Osteoblast (primary cell): ENCODE data around the gene CD300A. TPM values are rescaled to one million over a fixed set of nuclear protein-coding genes. Genes with fewer than 3 reads are reported as not detected.

Source experiments
- DNase-seq: peaks from one replicate; pipeline ENCODE4 v3.0.0; 2011; ENCODE audit warnings: low spot score, mixed read lengths; ENCODE audit not compliant: insufficient read length; ENCODE audit errors: missing footprints
- H2AFZ ChIP-seq: 2 replicates; pipeline ENCODE4 v1.6.0; 2011; ENCODE audit warnings: mild to moderate bottlenecking, low read length
- H3K27ac ChIP-seq: 2 replicates; pipeline ENCODE4 v1.5.1; 2011; ENCODE audit warnings: mild to moderate bottlenecking, low read depth, low read length, moderate library complexity
- H3K27me3 ChIP-seq: 2 replicates; pipeline ENCODE4 v1.6.0; 2012; ENCODE audit warnings: mild to moderate bottlenecking, control low read depth, inconsistent platforms, low read length, moderate library complexity; ENCODE audit not compliant: insufficient read depth
- H3K36me3 ChIP-seq: 2 replicates; pipeline ENCODE4 v1.5.1; 2011; ENCODE audit warnings: mild to moderate bottlenecking, low read length, control low read depth, moderate library complexity; ENCODE audit not compliant: insufficient read depth
- H3K4me1 ChIP-seq: 2 replicates; pipeline ENCODE4 v1.5.1; 2011; ENCODE audit warnings: mild to moderate bottlenecking, low read length, control low read depth, moderate library complexity; ENCODE audit not compliant: insufficient read depth
- H3K4me2 ChIP-seq: 2 replicates; pipeline ENCODE4 v1.6.0; 2011; ENCODE audit warnings: mild to moderate bottlenecking, low read length; ENCODE audit not compliant: insufficient read depth
- H3K4me3 ChIP-seq: fragments of 200-600 bp; sonication (generic); 3 replicates; pipeline ENCODE4 v1.5.1; 2012; ENCODE audit warnings: mild to moderate bottlenecking, low read length, inconsistent platforms; ENCODE audit not compliant: insufficient read depth
- H3K79me2 ChIP-seq: 2 replicates; pipeline ENCODE4 v1.6.0; 2012; ENCODE audit warnings: mild to moderate bottlenecking, low read length, control low read depth, inconsistent platforms; ENCODE audit not compliant: insufficient read depth
- H3K9me3 ChIP-seq: 2 replicates; pipeline ENCODE4 v1.5.1; 2011; ENCODE audit warnings: low read depth, low read length, control low read depth
- H4K20me1 ChIP-seq: 2 replicates; pipeline ENCODE4 v1.6.0; 2012; ENCODE audit warnings: mild to moderate bottlenecking, low read length, control low read depth; ENCODE audit not compliant: insufficient read depth
- CTCF ChIP-seq: IDR thresholded peaks from 2 replicates; pipeline ENCODE4 v1.5.1; 2011; ENCODE audit warnings: mild to moderate bottlenecking, low read depth, low read length, moderate library complexity; ENCODE audit errors: extremely low read depth
- total RNA-seq: library from RNA; depleted of rRNA; stranded (reverse); fragments of >200 nt; gene quantifications from 2 replicates; pipeline ENCODE4 v1.2.3, GENCODE V29; 2012

CD300A gene
- total RNA-seq, 1 donor, result not detected

GRCh38 chr17:74449306-74449705, 17.1 kb upstream of the CD300A start:
- no peaks in the 10 kb centered on the region for H3K79me2 ChIP-seq
- TF ChIP-seq CTCF, result no peak
- H3K27me3 ChIP-seq, result peaks cover 10% of the 10 kb centered on the region
- peak; percentile 55 for DNase-seq
- peaks cover 2% of the 10 kb centered on the region for H3K4me1 ChIP-seq
- H3K27ac ChIP-seq, result no peak overlapping the region
- H3K4me3 ChIP-seq, result no peak overlapping the region
- H2AFZ ChIP-seq, result no peak overlapping the region
- H3K36me3 ChIP-seq, result no peaks in the 10 kb centered on the region
- H3K4me2 ChIP-seq, result no peak overlapping the region
- no peaks in the 10 kb centered on the region for H3K9me3 ChIP-seq
- no peaks in the 10 kb centered on the region for H4K20me1 ChIP-seq

- H3K27me3 ChIP-seq, result peaks cover 10% of the 10 kb centered on the region
- H3K79me2 ChIP-seq, result no peaks in the 10 kb centered on the region
- no peak overlapping the region for H3K27ac ChIP-seq
- no peak overlapping the region for H3K4me2 ChIP-seq
- no peaks in the 10 kb centered on the region for H4K20me1 ChIP-seq
- DNase-seq, result peak; percentile 43
- no peaks in the 10 kb centered on the region for H3K9me3 ChIP-seq
- H3K4me1 ChIP-seq, result peaks cover 4% of the 10 kb centered on the region
- H2AFZ ChIP-seq, result no peak overlapping the region
- no peak for TF ChIP-seq CTCF
- no peaks in the 10 kb centered on the region for H3K36me3 ChIP-seq
- H3K4me3 ChIP-seq, result no peak overlapping the region
Measured at GRCh38 chr17:74449773-74450172, 16.7 kb upstream of the CD300A start.

- Histone ChIP-seq H3K27me3 (peaks cover 10% of the 10 kb centered on the region), H3K27ac (no peak overlapping the region), H3K4me1 (peaks cover 4% of the 10 kb centered on the region), H3K36me3 (no peaks in the 10 kb centered on the region), H3K4me2 (no peak overlapping the region), H3K4me3 (no peak overlapping the region), H2AFZ (no peak overlapping the region), H4K20me1 (no peaks in the 10 kb centered on the region), H3K79me2 (no peaks in the 10 kb centered on the region), H3K9me3 (no peaks in the 10 kb centered on the region)
- DNase-seq, result peak; percentile 50
- no peak for TF ChIP-seq CTCF
Measured at GRCh38 chr17:74450231-74450630, 16.2 kb upstream of the CD300A start.

GRCh38 chr17:74450925-74451403, 15.5 kb upstream of the CD300A start:
- Histone ChIP-seq H3K9me3 (no peaks in the 10 kb centered on the region), H3K79me2 (no peaks in the 10 kb centered on the region), H4K20me1 (no peaks in the 10 kb centered on the region), H3K27me3 (peaks cover 10% of the 10 kb centered on the region), H3K4me1 (peaks cover 4% of the 10 kb centered on the region), H3K27ac (no peak overlapping the region), H3K4me2 (no peak overlapping the region), H3K36me3 (no peaks in the 10 kb centered on the region), H2AFZ (no peak overlapping the region), H3K4me3 (no peak overlapping the region)
- DNase-seq, result peak; percentile 74
- no peak for TF ChIP-seq CTCF
